Cardiac ventricle fibroblast (primary cell): ENCODE data around the gene ZNF644. TPM values are rescaled to one million over a fixed set of nuclear protein-coding genes. Genes with fewer than 3 reads are reported as not detected.

ENCODE experiments used
- total RNA-seq: library from RNA; depleted of rRNA; stranded (reverse); fragments of >200 nt; gene quantifications from 2 replicates; pipeline ENCODE4 v1.2.3, GENCODE V29; 2015

ZNF644 gene
- total RNA-seq: 16.1 and 26.6 TPM in 2 replicates

GRCh38 chr1:91021686-91022517, at the start of gene ZNF644:
Gene ZNF644, minus strand, starts transcription at chr1:91022035. Its CDS starts 39,682 bp downstream, at chr1:90982353.

